GM12878 (cell line): ENCODE data around the gene CACNA2D4. TPM values are rescaled to one million over a fixed set of nuclear protein-coding genes. Genes with fewer than 3 reads are reported as not detected.

Experiments
- ATAC-seq: fragments of 200-7000 bp; cut with Tn5 transposase; 3 replicates; pipeline ENCODE4 v1.9.1; 2020; ENCODE audit warnings: mild to moderate bottlenecking, moderate library complexity
- BruUV-seq: library from RNA; stranded (reverse); fragments of 400-500 nt; replicated peaks from 2 replicates; lab custom pipeline; 2021; lab: Mats Ljungman, UMichigan
- CTCF ChIA-PET: fragments of 300-600 bp; sonication (Branson Sonifier 250); formaldehyde crosslinking; extraction: SDS; loops from one replicate; lab custom pipeline; 2021; ENCODE audit warnings: inconsistent platforms; lab: Yijun Ruan, JAX
- POLR2A ChIA-PET: fragments of 350-600 bp; formaldehyde crosslinking; extraction: SDS; loops from one replicate; lab custom pipeline; 2021; ENCODE audit warnings: inconsistent platforms; lab: Charles Lee
- RAD21 ChIA-PET: fragments of 300-600 bp; sonication (Branson Sonifier 250); formaldehyde crosslinking; loops from one replicate; lab custom pipeline; 2023; ENCODE audit warnings: antibody characterized with exemption; ENCODE audit not compliant: unreplicated experiment; lab: Charles Lee
- SMC1A ChIA-PET: fragments of 300-600 bp; sonication (Branson Sonifier 250); formaldehyde crosslinking; loops from one replicate; lab custom pipeline; 2023; ENCODE audit not compliant: unreplicated experiment, uncharacterized antibody; lab: Charles Lee
- DNase-seq: peaks from one replicate; pipeline ENCODE4 v3.0.0-alpha.2; 2011; ENCODE audit warnings: low read depth, low spot score
- FAIRE-seq: peaks from 3 replicates; lab custom pipeline; 2011; peaks lifted over from hg19 to GRCh38; lab: Jason Lieb, UNC
- H2AFZ ChIP-seq: 2 replicates; pipeline ENCODE4 v1.6.0; 2011; ENCODE audit warnings: low read depth, low read length, control low read depth; ENCODE audit not compliant: control insufficient read depth
- H3K27ac ChIP-seq: 2 replicates; pipeline ENCODE4 v1.5.1; 2011; ENCODE audit warnings: control low read depth; ENCODE audit not compliant: control insufficient read depth, insufficient read depth
- H3K27me3 ChIP-seq, 2 experiments: replicated peaks in 1 of 2; 2 replicates each; pipeline versions ENCODE4 v1.6.0 to v1.6.1; 2011; ENCODE audit warnings: low read length in 1 of 2; ENCODE audit not compliant: control insufficient read depth in 2 of 2, insufficient read depth in 2 of 2
- H3K36me3 ChIP-seq, 2 experiments: 2 replicates each; pipeline ENCODE4 v1.5.1; 2011; ENCODE audit warnings: low read length in 1 of 2; ENCODE audit not compliant: control insufficient read depth in 2 of 2, insufficient read depth in 2 of 2
- H3K4me1 ChIP-seq: 2 replicates; pipeline ENCODE4 v1.6.1; 2011; ENCODE audit warnings: mild to moderate bottlenecking, low read length, moderate library complexity, mixed read lengths; ENCODE audit not compliant: control insufficient read depth, insufficient read depth
- H3K4me2 ChIP-seq: 2 replicates; pipeline ENCODE4 v1.6.0; 2011; ENCODE audit warnings: control low read depth; ENCODE audit not compliant: control insufficient read depth, insufficient read depth
- H3K4me3 ChIP-seq: fragments of 200-600 bp; sonication (generic); 2 replicates; pipeline ENCODE4 v1.5.1; 2016
- H3K79me2 ChIP-seq: 2 replicates; pipeline ENCODE4 v1.6.0; 2011; ENCODE audit warnings: low read length; ENCODE audit not compliant: control insufficient read depth, insufficient read depth
- H3K9ac ChIP-seq: 2 replicates; pipeline ENCODE4 v1.8.0; 2011; ENCODE audit warnings: low read length, control low read depth, mixed read lengths; ENCODE audit not compliant: control insufficient read depth, insufficient read depth
- H3K9me3 ChIP-seq: replicated peaks from 3 replicates; pipeline ENCODE4 v1.5.1; 2011; ENCODE audit warnings: mild to moderate bottlenecking, low read length; ENCODE audit not compliant: control insufficient read depth, insufficient read depth
- H4K20me1 ChIP-seq: 2 replicates; pipeline ENCODE4 v1.6.0; 2011; ENCODE audit not compliant: control insufficient read depth, insufficient read depth
- EGR1 ChIP-seq, 2 experiments: IDR thresholded peaks; 1 replicate in 1 of 2; 2 replicates in 1 of 2; pipeline ENCODE4 v1.6.1; 2011 to 2012; ENCODE audit warnings: low read depth in 2 of 2, low read length in 2 of 2, borderline replicate concordance in 1 of 2, mild to moderate bottlenecking in 1 of 2, moderate library complexity in 1 of 2
- ESRRA ChIP-seq: IDR thresholded peaks from 2 replicates; pipeline ENCODE4 v1.6.1; 2012; ENCODE audit warnings: mild to moderate bottlenecking, low read length, improper control_type of control experiment
- IRF4 ChIP-seq: IDR thresholded peaks from 2 replicates; pipeline ENCODE4 v1.6.1; 2011; ENCODE audit warnings: low read depth, low read length
- PML ChIP-seq: IDR thresholded peaks from 2 replicates; pipeline ENCODE4 v1.6.1; 2012; ENCODE audit warnings: low read length, inconsistent platforms
- ZNF384 ChIP-seq: IDR thresholded peaks from 2 replicates; pipeline ENCODE4 v1.6.1; 2012; ENCODE audit warnings: low read depth, mild to moderate bottlenecking, low read length, improper control_type of control experiment, borderline replicate concordance
- WGBS: methylation state at CpG from one replicate; pipeline ENCODE4 v1.1.6; 2016; ENCODE audit warnings: low lambda C conversion rate; ENCODE audit not compliant: insufficient replicate concordance, insufficient coverage; ENCODE audit errors: missing lambda C conversion rate; 5-methylcytosine and 5-hydroxymethylcytosine counted together
- in situ Hi-C: fragments of 300-500 bp; cut with MboI; formaldehyde crosslinking; loops from 9 replicates; pipeline ENCODE4 v1.14.3; 2018; ENCODE audit warnings: mixed read lengths
- intact Hi-C: fragments of 100-400 bp; cut with micrococcal nuclease; formaldehyde crosslinking; loops from one replicate; pipeline ENCODE4 v1.14.2; 2022; ENCODE audit not compliant: unreplicated experiment
- polyA plus RNA-seq, 11 experiments: library from polyadenylated mRNA; depleted of rRNA in 4 of 11; unstranded in 6 of 11; stranded (reverse) in 5 of 11; fragments of >200 nt; fragmentation: Nextera tagmentation in 4 of 11; fragmentation: Illumina TruSeq in 1 of 11; extraction: Ambion mirVana in 4 of 11; extraction: Trizol in 1 of 11; gene quantifications; 1 replicate in 1 of 11; 2 replicates in 10 of 11; pipeline versions ENCODE4 v1.2.1 to v1.2.3, GENCODE V29; 2011 to 2016; ENCODE audit warnings: inconsistent platforms in 2 of 11, missing spikeins in 2 of 11, low read depth in 1 of 11
- total RNA-seq, 4 experiments: library from RNA; depleted of rRNA in 3 of 4; stranded (reverse); fragments of >200 nt in 3 of 4; fragmentation: Illumina TruSeq in 1 of 4; extraction: Trizol in 1 of 4; gene quantifications; 2 replicates each; pipeline versions ENCODE4 v1.2.1 to v1.2.3, GENCODE V29; 2013 to 2021

Gene CACNA2D4
- total and polyA plus RNA-seq, 10 of the 15 experiments (the other 5 are each of a cell fraction or from before 2014, with no cell fraction given) = 0.03 to 1.0 (median 0.65) TPM

GRCh38 chr12:1915082-1915968 is 3.1 kb downstream of the CACNA2D4 start:
- H4K20me1 ChIP-seq = no peaks in the 10 kb centered on the region
- intact Hi-C loops (no loop called here), in situ Hi-C loops (no loop called here)
- H3K27ac ChIP-seq = no peak overlapping the region
- WGBS = 51% methylated on average over 18 of the region's 18 CpGs
- ATAC-seq (peak; percentile 39), DNase-seq (no peak), FAIRE-seq (no peak)
- H3K4me1 ChIP-seq = no peaks in the 10 kb centered on the region
- ChIA-PET CTCF (interaction anchor here (0.8 to 1.6 kb wide), 2 partner anchors 25 to 41 kb away, joined by 3 to 8 read pairs; no protein-coding TSS in a partner anchor), POLR2A (no interaction called here), SMC1A (no interaction called here), RAD21 (interaction anchor here (1.7 kb wide), 1 partner anchor 24 kb away, joined by 4 read pairs; no protein-coding TSS in a partner anchor)
- H3K36me3 ChIP-seq = no peaks in the 10 kb centered on the region
- H3K9me3 ChIP-seq = no peaks in the 10 kb centered on the region
- H3K4me3 ChIP-seq = no peak overlapping the region
- H3K4me2 ChIP-seq = no peak overlapping the region
- no peak overlapping the region for H3K9ac ChIP-seq
- peaks cover 0 to 6% of the 10 kb centered on the region in 2 experiments; a peak in 2 of 4 replicates for H3K27me3 ChIP-seq
- no peak overlapping the region for H2AFZ ChIP-seq
- no peak for TF ChIP-seq PML
- no peak for TF ChIP-seq EGR1 (IDR thresholded peaks at IDR 0.05; ENCODE audit: borderline replicate concordance in 1 of 2, low read depth in 2 of 2, low read length in 2 of 2)
- no peak for TF ChIP-seq IRF4
- no peak for TF ChIP-seq ESRRA
- no peak for TF ChIP-seq ZNF384
- no TSS peak for BruUV-seq
- no peaks in the 10 kb centered on the region for H3K79me2 ChIP-seq
